HT-29 (cell line): ENCODE measurements around the gene CCNQ. TPM values are rescaled to one million over a fixed set of nuclear protein-coding genes. Genes with fewer than 3 reads are reported as not detected.

Experiments used
- DNase-seq: peaks from one replicate; pipeline ENCODE4 v3.0.0-alpha.2; 2015; ENCODE audit warnings: low spot score
- total RNA-seq: library from RNA; depleted of rRNA; stranded (reverse); fragments of >200 nt; shearing (Covaris generic); gene quantifications from 2 replicates; pipeline ENCODE4 v1.2.3, GENCODE V29; 2014; rRNA removed

CCNQ gene
- total RNA-seq, 1 experiment from 2014 or later = 107 TPM

GRCh38 chrX:153539171-153539978 lies 59.6 kb downstream of the CCNQ start:
- DNase-seq = peak; percentile 83

- no peak for DNase-seq
Measured at GRCh38 chrX:153538424-153538823, 60.5 kb downstream of the CCNQ start.

Other genes starting within 250 kb of the CCNQ start
- not detected in 2 replicates for gene PNMA6E, start 197.8 kb downstream of the CCNQ start, total RNA-seq
- gene ZFP92, start 187.7 kb downstream of the CCNQ start, total RNA-seq = not detected in 2 replicates
- 7.3 and 9.8 TPM in 2 replicates for gene TREX2, start 153.1 kb downstream of the CCNQ start, total RNA-seq
- 75.1 and 85.6 TPM in 2 replicates for gene HAUS7, start 128.6 kb downstream of the CCNQ start, total RNA-seq
- gene BGN, start 104.2 kb downstream of the CCNQ start, total RNA-seq = 14.0 and 23.2 TPM in 2 replicates
- not detected in 2 replicates for gene ATP2B3, start 81.5 kb downstream of the CCNQ start, total RNA-seq
- not detected in 2 replicates for gene DUSP9, start 48.1 kb upstream of the CCNQ start, total RNA-seq
- gene PNCK, start 74.7 kb upstream of the CCNQ start, total RNA-seq = 0.99 and 1.1 TPM in 2 replicates
- gene SLC6A8, start 88.8 kb upstream of the CCNQ start, total RNA-seq = 98.8 and 127 TPM in 2 replicates
- gene BCAP31, start 125.2 kb upstream of the CCNQ start, total RNA-seq = 387 and 409 TPM in 2 replicates
- 28.2 and 31.6 TPM in 2 replicates for gene ABCD1, start 125.7 kb upstream of the CCNQ start, total RNA-seq
- gene PLXNB3, start 165.1 kb upstream of the CCNQ start, total RNA-seq = 7.0 and 10.3 TPM in 2 replicates
- 1.1 and 5.6 TPM in 2 replicates for gene SRPK3, start 181.9 kb upstream of the CCNQ start, total RNA-seq
- 173 and 197 TPM in 2 replicates for gene IDH3G, start 195.2 kb upstream of the CCNQ start, total RNA-seq
- 496 and 561 TPM in 2 replicates for gene SSR4, start 195.5 kb upstream of the CCNQ start, total RNA-seq
- gene PDZD4, start 231.4 kb upstream of the CCNQ start, total RNA-seq = 0.33 TPM in 1 of 2 replicates, not detected in the other